UCSD-AML1 (cell line): ENCODE measurements around the gene POU2AF1.

Experiments
- DNase-seq: peaks from one replicate; lab custom pipeline; 2025; ENCODE audit not compliant: unreplicated experiment; lab: John Stamatoyannopoulos, UW

The POU2AF1 gene

DNA sequence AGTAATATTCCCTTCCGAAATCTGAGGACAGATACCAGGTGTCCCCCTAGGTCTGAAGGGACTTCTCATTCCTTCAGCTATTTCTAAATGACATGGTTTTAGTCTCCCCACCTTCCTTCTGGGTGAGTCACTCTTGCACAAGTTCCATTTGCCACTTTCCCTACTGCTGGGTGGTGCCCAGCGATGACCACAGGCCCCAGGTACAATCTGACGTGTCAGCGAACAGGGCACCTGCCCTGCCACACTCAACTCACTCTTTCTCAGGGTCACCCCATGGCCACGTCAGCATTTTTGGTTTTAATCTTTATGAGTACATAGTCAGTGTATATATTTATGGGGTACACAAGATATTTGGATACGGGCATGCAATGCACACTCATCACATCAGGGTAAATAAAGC lies 17.2 kb downstream of the POU2AF1 start:
- no peak for DNase-seq

DNA sequence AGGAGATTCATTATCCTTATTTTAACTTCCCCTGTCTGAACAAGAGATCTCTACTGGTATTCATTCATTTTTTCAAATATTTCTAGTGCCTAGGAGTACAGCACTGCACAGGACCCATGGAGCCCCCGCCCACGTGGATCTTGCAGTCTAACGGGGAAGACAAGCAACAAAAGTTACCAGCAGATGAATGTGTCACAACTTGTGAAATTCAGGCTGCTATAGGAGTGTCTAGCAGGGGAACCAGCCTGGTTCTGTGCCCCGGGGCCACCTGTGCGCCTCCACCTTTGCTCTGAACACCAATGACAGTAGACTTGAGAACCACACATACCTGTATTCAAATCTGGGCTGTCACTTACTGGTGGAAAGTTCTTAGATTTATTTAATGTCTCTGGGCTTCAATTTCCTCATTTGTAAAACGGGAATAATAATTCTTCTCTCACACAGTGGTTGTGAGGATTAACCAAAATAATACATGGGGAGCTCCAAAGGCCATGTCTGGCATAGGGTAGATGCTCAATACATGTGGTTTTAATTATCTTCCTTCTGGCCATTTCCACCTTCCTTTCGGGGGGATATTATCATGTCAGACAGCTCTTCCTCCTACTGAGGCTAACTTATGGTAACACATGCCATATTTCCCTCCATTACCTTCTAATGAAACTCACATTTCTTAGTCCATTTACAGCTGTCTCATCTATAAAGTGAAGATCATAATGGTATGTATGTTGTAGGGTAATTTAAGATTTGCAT lies 17.8 kb downstream of the POU2AF1 start:
- DNase-seq: no peak

DNA sequence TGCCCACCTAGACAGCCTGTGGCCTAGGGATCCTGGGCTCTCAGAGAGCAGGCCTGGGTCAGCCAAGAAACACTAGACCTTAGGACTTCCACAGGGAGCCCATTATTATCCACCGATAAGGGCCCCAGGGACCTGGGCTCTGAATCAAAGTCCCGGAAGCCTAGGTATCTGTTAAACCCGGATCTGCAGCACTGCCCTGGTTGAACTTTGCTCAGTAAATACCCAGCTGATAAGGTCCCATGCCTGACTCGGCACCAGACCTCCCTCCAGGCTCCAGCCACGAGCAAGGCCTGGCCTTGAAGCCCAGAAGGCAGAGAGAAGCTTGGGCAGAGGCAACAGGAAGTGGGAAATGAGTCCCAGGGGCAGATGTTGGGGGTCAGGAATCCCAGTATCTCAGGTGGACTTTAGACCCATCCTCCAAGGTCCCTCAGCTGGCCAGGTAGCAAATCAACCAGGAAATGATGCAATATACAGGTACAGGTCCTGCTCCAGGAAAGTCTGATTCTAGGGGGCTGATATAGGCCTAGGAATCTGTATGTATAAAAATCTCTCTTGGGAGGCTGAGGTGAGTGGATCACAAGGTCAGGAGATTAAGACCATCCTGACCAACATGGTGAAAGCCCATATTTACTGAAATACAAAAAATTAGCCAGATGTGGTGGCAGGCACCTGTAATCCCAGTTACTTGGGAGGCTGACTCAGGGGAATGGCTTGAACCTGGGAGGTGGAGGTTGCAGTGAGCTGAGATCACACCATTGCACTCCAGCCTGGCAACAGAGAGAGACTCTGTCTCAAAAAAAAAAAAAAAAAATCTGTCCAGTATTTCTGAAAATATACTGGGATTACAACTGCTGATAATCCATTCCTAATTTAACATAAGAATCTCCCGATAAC lies 18.7 kb downstream of the POU2AF1 start:
- no peak for DNase-seq

DNA sequence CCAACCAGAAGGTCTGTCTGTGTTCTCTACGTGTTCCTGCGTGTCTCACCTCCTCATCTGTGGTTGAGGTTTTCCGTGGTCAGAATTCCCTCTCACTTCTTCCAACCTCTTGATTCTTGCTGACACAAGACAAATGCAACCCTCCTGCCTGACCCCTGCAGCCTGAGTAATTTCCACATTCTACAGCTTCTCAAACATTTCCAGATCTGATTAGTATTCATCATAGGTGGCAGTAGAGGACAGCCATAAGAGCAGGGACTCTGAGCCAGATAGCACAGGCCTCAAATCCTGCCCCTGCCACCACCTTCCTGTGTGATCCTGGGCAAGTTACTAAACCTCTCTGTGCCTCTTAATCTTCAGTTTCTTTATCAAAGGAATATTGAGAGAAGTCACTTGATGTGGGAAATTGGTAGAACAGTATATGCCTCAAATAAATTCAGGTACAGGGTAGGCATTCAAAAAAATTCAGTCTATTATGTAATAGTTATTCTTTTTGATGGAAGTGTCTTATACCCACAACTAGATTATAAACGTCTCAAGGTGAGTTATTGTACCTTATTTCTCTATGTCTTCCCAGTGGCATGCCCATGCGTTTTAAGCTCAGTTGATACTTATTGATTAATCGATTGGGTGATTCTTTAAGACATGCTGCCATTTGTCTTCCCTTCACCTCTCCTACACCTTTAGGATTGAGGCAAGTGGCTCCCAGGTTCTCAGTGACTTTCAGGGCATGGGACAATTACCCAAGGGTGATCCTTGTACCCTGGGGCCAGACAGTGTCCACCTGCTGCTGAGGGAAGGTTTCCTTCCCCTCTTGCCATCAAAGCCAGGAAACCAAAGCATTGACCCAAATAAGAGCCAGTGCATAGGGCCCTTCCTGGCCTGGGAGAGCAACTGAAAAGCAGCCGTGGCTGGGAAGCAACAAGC lies 19.6 kb downstream of the POU2AF1 start:
- DNase-seq: no peak

DNA sequence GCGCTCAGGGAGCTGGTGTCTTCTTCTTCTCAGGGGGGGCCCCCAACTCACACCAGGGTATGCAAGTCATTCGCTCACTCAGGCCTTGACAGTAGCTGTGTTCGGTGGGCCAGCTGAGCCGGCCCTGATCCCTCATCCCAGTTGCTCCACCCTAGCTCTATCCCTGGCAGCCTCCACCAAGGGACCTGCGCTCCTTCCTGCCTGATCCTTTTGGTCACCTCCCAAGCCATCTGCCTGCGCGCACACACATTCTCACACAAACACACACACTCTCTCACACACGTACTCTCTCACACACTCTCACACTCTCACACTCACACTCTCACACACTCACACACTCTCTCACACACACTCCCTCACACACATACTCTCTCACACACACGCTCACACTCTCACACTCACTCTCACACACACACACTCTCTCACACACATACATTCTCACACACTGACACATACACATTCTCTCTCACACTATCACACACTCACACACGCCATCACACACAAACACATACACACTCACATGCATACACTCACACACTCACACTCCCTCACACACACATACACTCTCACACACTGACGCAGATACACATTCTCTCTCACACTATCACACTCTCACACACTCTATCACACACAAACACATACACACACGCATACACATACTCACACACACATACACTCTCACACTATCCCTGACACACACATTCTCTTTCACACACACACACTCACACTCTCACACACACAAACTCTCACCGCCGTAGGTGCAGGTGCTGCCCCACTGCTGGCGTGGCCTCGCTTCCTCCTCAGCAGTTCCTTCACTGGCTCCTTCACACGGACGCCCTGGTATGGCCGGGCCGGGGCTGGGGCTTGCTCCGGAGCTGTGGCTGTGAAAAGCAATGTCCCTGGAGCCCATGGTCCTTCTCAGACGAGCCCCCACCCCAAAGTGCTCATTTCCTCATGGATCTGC lies 20.8 kb downstream of the POU2AF1 start:
- DNase-seq: no peak

DNA sequence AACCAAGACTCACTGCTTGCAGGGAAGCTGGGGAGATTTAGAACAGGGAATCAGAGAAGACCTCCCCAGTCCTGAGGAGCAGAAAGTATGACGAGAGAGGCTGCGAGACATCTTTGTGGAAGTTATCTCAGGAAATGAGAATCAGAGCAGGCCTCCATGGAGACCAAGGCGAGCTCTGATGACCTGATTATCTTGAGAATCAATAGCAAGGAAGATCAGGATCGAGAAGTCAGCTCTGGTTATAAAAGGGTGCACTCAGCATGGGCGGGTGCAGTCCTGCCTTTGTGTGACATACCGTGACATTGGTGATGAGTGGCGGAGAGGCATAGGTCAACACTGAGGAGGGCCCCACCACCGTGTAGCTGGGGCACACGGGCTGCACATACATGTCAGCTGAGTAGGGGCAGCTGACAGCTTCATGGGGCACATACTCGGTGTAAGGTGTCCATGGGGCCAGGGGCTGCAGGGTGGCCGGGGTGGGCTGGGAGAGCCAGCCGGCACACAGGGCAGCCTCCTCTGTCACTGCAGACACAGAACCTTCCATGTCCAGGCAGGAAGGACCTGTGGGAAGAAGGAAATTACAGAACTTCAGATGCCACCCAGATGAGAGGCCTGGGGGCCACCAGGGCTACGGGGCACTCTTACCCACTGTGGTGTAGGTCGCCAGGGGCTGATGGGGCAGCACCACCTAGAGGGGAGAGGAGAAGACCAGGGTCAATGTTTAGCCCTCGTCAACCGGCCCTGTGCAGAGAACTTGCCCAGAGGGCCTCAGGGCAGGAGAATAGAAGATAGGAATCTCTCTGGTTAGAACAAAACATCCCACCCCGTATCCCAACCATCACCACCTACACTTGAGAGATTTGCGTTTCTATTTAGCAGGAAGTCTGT lies 21.7 kb downstream of the POU2AF1 start:
- DNase-seq: no peak

DNA sequence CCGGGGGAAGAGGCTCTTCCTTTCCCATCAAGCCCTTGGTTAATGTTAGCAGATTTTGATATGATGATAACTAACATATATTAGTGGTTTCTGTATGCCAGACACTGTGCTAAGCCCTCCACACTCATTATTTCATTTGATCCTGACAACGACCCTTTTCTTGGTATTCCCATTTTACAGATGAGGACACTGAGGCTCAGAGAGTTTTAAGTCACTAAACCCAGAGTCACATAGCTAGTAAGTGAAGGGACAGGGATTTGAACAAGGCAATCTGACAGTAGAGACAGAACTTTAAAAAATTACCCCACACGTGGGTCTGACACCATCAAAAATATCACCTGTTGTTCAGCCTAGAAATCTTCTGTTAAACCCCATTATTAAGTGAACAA lies 22.4 kb downstream of the POU2AF1 start:
- no peak for DNase-seq

DNA sequence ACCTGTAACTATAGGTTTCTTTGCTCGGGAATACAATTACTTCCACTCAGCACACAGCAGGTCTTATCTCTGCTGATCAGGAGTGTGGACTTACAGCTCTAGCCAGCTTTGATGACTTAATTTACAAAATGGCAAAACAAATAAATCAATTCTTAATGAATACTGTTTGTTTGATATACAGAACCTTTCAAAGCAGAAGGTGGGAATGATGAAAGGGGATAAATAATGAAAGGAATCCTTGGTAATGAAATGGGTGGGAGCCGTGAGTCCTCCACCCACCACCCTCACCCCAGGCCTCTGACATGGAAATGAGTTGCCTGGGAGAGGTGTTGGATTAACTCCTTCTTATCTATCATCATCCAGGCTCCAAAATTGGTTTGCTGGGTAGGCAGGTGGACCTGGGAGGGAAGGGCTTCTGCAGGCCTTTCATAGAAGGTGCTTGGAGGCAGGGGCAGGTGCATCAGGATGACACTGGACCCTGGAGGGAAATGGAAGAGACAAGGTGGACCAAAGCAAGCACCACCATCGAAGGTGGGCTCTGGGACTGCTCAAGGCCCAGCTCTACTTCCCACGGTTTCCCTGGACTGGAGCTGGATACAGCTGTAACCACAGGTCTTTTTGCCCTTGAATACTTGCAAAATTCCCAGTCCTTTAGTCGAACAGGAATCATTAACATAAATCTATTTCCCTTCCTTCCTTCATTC lies 23.0 kb downstream of the POU2AF1 start:
- no peak for DNase-seq

DNA sequence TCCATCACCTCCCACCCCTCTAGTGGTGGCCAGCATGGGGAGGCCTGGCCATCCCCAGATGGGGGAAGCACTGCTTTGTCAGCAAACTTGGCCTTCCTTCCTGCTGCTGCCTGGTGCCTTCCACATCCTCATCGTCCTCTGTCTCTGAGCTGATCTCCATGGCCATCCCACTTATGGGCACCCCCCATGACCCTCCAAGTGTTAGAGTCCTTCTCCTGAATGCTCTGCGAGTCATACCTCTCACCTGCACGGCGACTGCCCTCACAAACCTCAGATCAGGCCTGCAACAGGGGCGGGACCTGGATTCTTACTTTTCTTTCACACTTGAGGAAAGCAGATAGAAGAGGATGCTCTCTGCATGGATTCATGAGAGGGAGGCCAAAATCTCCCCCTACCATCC lies 24.0 kb downstream of the POU2AF1 start:
- DNase-seq: no peak

DNA sequence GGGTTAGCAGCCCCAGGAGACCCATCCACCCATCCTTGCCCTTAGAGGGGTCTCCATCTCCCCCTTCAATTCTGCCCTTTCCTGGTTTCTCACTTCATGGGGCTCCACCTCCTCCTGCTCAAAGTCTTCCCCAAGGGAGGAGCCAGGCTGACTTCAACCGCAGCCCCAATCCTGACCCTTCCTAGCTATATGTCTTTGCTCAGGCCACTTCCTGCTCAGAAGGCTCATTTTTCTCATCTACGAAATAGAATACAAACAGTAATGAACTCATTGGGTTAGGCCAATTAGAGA lies 24.5 kb downstream of the POU2AF1 start:
- DNase-seq: no peak

DNA sequence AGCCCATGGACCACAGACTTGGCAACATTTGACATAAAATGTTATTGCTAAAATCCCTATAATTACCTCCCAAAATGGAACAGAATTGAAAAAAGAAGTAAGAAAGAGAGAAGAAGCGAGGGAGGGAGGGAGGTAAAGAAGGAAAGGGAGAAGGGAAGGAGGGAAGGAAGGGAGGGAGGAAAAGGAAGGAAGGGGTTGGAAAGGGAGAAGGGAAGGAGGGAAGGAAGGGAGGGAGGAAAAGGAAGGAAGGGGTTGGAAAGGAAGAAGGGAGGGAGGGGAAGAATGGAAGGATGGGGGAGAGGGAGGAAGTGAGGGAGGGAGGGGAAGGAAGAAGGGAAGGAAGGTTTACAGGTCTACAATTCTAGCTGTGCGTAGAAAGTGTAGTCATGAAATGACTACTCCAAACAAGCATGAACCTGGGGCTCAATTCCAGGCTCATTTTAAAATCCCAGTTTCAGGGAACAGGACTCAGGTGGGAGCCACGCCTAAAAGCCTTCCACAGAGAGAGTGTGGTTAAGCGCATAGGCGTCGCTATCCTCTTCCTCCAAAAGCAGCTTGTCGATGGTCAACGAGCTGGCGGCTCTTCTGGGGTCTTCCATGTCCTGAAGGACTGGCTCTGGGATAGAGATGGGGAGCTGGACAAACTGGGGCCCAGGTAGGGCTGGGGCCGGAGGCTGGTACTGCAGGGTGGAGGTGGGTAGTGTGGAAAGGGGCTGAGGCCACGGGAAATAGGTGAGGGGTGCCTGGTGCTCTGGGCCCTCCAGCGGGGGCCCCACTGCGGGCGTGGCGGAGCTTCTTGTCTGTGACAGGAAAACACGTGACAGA lies 25.1 kb downstream of the POU2AF1 start:
- DNase-seq: no peak

DNA sequence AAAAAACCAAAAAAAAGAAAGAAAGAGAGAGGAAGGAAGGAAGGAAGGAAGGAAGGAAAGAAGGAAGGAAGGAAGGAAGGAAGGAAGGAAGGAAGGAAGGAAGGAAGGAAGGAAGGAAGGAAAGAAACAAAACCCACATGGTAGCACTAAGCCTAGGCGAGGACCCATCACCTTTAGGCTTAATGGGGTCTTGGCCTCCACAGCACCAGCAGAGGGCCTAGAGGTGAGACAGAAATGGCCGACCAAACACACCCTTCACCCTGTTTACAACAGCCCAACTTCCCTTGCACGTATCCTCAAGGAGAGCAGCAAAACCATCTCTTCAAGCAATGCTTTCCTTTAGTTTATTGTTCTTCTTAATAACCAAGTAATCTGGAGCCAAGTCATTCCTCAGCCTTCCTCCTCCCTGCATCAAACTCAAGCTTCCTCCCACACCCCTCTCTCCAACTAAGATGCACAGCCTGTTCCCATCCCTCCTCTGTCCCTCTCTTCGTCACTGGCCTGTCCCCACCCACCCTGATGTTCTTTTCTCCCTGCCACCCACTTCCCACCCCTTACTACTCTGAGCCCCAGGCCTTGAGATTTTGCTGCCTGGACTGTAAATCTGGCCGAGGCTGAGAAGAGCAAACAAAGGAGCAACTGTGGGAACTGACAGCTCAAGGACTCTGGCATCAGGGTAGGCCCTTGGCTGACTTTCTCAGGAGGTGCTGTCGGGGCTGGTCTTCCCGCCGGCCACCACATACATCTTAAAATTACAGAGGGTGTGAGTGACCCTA lies 26.0 kb downstream of the POU2AF1 start:
- DNase-seq: no peak

DNA sequence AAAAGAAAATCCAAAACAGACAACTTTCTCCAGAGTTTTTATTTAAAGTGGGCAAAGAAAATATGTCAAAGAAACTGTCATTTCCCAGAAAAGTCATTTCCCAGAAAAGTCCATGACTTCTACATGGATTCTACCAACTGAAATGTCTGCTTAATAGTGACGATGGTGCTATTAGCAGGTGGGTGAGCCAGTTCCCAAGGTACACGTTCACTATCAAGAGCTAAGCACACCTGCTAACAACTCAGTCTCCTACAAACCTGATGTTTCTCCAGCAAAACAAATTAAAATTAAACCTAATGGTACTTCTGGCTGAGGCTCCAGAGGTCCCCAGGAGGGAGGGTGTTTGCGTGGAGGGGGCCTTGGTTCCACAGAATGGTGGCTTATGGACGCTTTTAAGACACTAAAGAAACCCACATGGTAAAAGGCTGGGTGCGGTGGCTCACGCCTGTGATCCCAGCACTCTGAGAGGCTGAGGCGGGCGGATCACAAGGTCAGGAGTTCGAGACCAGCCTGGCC lies 26.8 kb downstream of the POU2AF1 start:
- DNase-seq: no peak

DNA sequence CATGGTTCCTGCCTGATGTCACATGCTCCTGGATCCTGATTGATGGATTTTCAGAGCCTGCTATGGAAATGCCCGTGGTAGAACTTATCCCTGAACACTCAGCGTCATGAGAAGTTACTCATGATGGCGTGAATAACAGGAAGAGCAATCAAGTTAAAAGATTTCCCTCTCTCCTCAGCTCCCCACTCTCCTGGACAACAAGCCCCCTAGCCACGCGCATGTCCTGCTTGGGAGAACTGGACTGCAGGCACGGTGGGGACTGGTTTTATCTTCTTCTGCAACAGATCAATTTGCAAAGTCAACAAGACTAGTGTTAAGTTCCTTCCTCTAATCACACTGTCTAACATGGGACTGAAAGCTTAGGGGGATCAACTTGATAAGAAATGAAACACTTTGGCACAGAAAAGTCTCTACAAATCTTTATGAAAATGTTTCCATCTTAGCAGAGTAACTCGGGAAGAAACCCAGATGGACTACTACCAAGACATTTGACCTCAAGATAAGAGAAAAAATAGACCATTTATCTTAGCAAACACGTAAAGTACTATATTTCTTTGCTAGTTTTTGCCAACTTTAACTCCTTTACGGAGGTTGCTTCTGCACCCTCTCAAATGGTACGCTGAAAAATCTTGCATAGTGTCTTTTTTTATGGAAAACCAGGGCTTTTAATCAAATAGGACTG lies 27.6 kb downstream of the POU2AF1 start:
- DNase-seq: no peak

DNA sequence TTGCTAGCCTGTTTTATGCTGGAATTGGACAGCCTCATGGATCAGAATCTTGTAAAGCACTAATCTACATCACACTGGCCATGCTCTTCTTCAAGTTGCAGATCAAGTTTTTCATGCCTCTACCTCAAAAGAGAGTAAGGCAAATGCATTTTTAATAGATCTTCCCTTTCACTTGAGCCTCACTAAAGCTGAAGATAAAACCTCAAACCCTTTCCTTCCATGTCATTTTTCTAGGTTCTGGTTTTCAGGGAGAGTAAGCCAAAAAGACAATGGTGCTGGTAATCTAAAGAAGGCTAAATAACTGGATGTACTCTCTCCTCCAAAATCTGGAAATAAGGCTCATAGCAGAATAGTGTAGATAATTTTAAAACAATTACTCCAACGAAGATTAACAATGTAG lies 28.3 kb downstream of the POU2AF1 start:
- DNase-seq: no peak

DNA sequence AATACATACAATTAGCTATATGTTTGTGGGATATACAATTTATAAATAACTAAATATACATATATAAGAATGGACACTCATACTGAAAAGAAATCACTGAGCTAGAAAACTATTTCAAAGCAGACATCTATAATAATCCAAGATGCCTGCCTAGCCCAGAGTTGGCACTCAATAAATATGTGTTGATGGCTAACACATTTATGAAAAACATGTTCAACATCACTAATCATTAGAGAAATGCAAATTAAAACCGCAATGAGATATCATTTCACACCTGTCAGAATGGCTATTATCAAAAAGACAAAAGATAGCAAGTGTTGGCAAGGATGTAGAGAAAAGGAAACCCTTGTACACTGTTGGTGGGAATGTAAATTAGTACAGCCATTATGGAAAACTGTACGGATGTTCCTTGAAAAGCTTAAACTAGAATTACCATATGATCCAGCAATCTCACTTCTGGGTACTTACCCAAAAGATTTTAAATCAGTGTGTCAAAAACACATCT lies 29.8 kb downstream of the POU2AF1 start:
- DNase-seq: no peak
